ENCODE data around the gene DTNB. TPM values are rescaled to one million over a fixed set of nuclear protein-coding genes. Genes with fewer than 3 reads are reported as not detected.

Gene DTNB
- total RNA-seq, 4 donors from 2014 or later: 3.9 to 8.7 (median 4.4) TPM

DNA sequence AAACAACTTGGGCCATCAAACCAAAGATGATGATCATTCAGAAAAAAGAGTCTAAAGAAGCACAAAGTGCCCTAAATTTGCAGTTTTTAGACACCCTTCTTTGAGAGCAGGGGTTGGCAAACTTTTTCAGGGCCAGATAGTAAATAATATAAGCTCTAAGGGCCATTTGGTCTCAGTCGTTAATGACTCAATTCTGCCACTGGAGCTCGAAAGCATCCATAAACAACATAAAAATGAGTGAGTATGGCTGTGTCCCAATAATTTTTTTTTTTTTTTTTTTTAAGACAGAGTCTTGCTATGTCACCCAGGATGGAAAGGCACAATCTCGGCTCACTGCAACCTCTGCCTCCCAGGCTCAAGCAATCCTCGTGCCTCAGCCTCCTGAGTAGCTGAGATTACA lies 152.3 kb downstream of the DTNB start:
- Histone ChIP-seq H3K36me3 (no peaks in the 10 kb centered on the region), H3K9me3 (no peaks in the 10 kb centered on the region), H3K27ac (no peak overlapping the region), H3K4me1 (peaks cover 0 to 13% (median 3%) of the 10 kb centered on the region in 3 donors), H3K27me3 (no peaks in the 10 kb centered on the region), H3K4me3 (no peak overlapping the region)
- no peak for ATAC-seq
- 61 to 73% methylated on average over 4 of the region's 4 CpGs for WGBS, 2 donors (ENCODE audit: low coverage in 1 of 2)
- TF ChIP-seq POLR2AphosphoS5 (IDR thresholded peaks at IDR 0.05): no peak
- no peak for TF ChIP-seq POLR2A (IDR thresholded peaks at IDR 0.05)
- TF ChIP-seq EP300 (IDR thresholded peaks at IDR 0.05): no peak
- no peak for TF ChIP-seq CTCF (IDR thresholded peaks at IDR 0.05)

- WGBS, 2 donors (ENCODE audit: low coverage in 1 of 2): 43 to 53% methylated on average over 4 of the region's 4 CpGs
Observed at GRCh38 chr2:25517701-25518100, 155.7 kb downstream of the DTNB start.

DNA sequence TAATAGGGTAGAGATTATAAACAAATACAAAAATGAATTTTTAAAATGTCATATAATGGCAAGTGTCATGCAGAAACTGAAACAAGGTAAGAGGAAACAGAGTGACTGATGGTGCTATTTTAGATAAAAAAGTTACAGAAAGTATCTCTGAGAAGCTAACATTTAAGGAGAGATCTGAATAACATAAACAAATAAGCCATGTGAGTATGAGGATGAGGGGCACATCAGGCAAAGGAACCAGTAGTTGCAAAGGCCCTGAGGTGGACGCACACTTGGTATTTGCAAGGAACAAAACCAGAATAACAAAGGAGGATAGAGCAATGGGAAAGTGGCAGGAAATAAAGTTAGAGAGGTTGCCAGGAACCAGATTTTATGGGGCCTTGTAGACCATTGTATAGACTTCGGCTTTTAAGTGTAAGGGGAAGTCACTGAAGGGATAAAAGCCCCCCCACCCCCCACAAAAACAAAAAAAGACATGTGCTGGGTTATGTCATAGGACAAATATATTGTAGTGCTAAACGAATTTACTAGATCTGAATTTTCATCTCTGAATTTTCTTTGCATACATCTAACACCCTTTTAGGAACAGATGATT lies 159.2 kb downstream of the DTNB start:
- H3K4me1 ChIP-seq: peaks cover 0 to 5% (median 0%) of the 10 kb centered on the region in 3 donors
- WGBS, 2 donors (ENCODE audit: low coverage in 1 of 2): 86% methylated on average over 3 of the region's 3 CpGs; no CpG with 5 or more reads in 1 of the 2 donors
- H3K27me3 ChIP-seq: no peaks in the 10 kb centered on the region
- no peaks in the 10 kb centered on the region for H3K9me3 ChIP-seq
- H3K27ac ChIP-seq: no peak overlapping the region
- ATAC-seq: no peak
- H3K36me3 ChIP-seq: no peaks in the 10 kb centered on the region
- TF ChIP-seq POLR2A (IDR thresholded peaks at IDR 0.05) (no peak), CTCF (IDR thresholded peaks at IDR 0.05) (no peak), POLR2AphosphoS5 (IDR thresholded peaks at IDR 0.05) (no peak), EP300 (IDR thresholded peaks at IDR 0.05) (no peak)
- no peak overlapping the region for H3K4me3 ChIP-seq

More at GRCh38 chr2:25517701-25518100, 155.7 kb downstream of the DTNB start:
- no peak for TF ChIP-seq CTCF (IDR thresholded peaks at IDR 0.05)
- no peak for TF ChIP-seq EP300 (IDR thresholded peaks at IDR 0.05)
- TF ChIP-seq POLR2A (IDR thresholded peaks at IDR 0.05): no peak
- TF ChIP-seq POLR2AphosphoS5 (IDR thresholded peaks at IDR 0.05): no peak
- ATAC-seq: no peak
- H3K9me3 ChIP-seq: no peaks in the 10 kb centered on the region
- no peak overlapping the region for H3K4me3 ChIP-seq
- no peaks in the 10 kb centered on the region for H3K27me3 ChIP-seq
- no peaks in the 10 kb centered on the region for H3K36me3 ChIP-seq
- peaks cover 0 to 13% (median 3%) of the 10 kb centered on the region in 3 donors for H3K4me1 ChIP-seq
- H3K27ac ChIP-seq: no peak overlapping the region

GRCh38 chr2:25512707-25513106 lies 160.7 kb downstream of the DTNB start:
- H3K27me3 ChIP-seq: no peaks in the 10 kb centered on the region
- H3K4me3 ChIP-seq: no peak overlapping the region
- no peak overlapping the region for H3K27ac ChIP-seq
- no peak for ATAC-seq
- TF ChIP-seq POLR2AphosphoS5 (IDR thresholded peaks at IDR 0.05) (no peak), CTCF (IDR thresholded peaks at IDR 0.05) (no peak), POLR2A (IDR thresholded peaks at IDR 0.05) (no peak), EP300 (IDR thresholded peaks at IDR 0.05) (no peak)
- H3K9me3 ChIP-seq: no peaks in the 10 kb centered on the region
- WGBS, 2 donors (ENCODE audit: low coverage in 1 of 2): 84 to 87% methylated on average over 2 to 3 of the region's 3 CpGs
- H3K36me3 ChIP-seq: no peaks in the 10 kb centered on the region
- H3K4me1 ChIP-seq: peaks cover 0 to 5% (median 0%) of the 10 kb centered on the region in 3 donors

DNA sequence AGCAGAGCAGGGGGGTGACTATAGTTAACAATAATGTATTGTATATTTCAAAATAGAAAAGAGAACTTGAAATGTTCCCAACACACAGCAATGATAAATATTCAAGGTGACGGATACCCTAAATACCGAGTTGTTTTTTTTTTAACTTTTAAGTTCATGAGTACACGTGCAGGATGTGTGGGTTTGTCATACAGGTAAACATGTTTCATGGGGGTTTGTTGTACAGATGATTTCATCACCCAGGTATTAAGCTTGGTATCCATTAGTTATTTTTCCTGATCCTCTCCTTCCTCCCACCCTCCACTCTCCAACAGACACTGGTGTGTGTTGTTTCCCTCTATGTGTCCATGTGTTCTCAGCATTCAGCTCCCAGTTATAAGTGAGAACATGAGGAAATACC lies 167.2 kb downstream of the DTNB start:
- Histone ChIP-seq H3K4me1 (no peaks in the 10 kb centered on the region), H3K27me3 (no peaks in the 10 kb centered on the region), H3K36me3 (no peaks in the 10 kb centered on the region), H3K4me3 (no peak overlapping the region), H3K27ac (no peak overlapping the region), H3K9me3 (no peaks in the 10 kb centered on the region)
- TF ChIP-seq CTCF (IDR thresholded peaks at IDR 0.05) (no peak), POLR2AphosphoS5 (IDR thresholded peaks at IDR 0.05) (no peak), POLR2A (IDR thresholded peaks at IDR 0.05) (no peak), EP300 (IDR thresholded peaks at IDR 0.05) (no peak)
- no peak for ATAC-seq
- 82 to 83% methylated on average over 3 of the region's 3 CpGs for WGBS, 2 donors (ENCODE audit: low coverage in 1 of 2)

Data from gastroesophageal sphincter (tissue), 4 donors.